ENCODE data around the gene LSM12. TPM values are rescaled to one million over a fixed set of nuclear protein-coding genes. Genes with fewer than 3 reads are reported as not detected.

The LSM12 gene
- polyA plus RNA-seq (2013), result 26.4 TPM

GRCh38 chr17:44066204-44066930, at the start of gene LSM12:
TSS of gene LSM12 (minus strand) at chr17:44066671. CDS start at chr17:44066587, 84 bp downstream.
- H3K27ac ChIP-seq (ENCODE audit: insufficient read depth in 1 of 2, low read depth in 1 of 2, low read length in 2 of 2, poor library complexity in 1 of 2, severe bottlenecking in 2 of 2), result peak within 1 kb of the TSS; percentile 58 to 89
- CTCF ChIA-PET, result interaction anchor here (0.6 to 1.6 kb wide), 4 partner anchors 9 to 393 kb away, joined by 3 to 6 read pairs (median 4); no protein-coding TSS in a partner anchor
- H3K4me1 ChIP-seq (ENCODE audit: control extremely low read depth in 1 of 4, control insufficient read depth in 4 of 4, insufficient read depth in 4 of 4, low read length in 3 of 4), result peaks cover 14 to 38% (median 33%) of the 10 kb centered on the region in 4 experiments
- H3K9me3 ChIP-seq (ENCODE audit: control extremely low read depth in 1 of 5, control insufficient read depth in 4 of 5, insufficient read depth in 2 of 5, low read depth in 1 of 5, low read length in 4 of 5), result no peaks in the 10 kb centered on the region
- DNase-seq, result peak; percentile 93 to 94 (median 93)
- under 1% methylated on average over 57 of the region's 65 CpGs for WGBS (ENCODE audit: insufficient coverage)
- POLR2A ChIA-PET, result interaction anchor here (0.6 to 1.8 kb wide), 4 partner anchors 9 to 258 kb away, joined by 3 to 6 read pairs (median 4); partner anchors contain the start of genes HDAC5 and SLC25A39
- peak within 1 kb of the TSS; percentile 73 to 96 (median 79) for H3K4me3 ChIP-seq (ENCODE audit: control insufficient read depth in 1 of 7, extremely low read depth in 1 of 7, insufficient read depth in 4 of 7, low read depth in 2 of 7, low read length in 6 of 7)
- H3K36me3 ChIP-seq (ENCODE audit: control insufficient read depth in 4 of 4, insufficient read depth in 4 of 4, low read length in 3 of 4), result peaks cover 0 to 25% (median 15%) of the 10 kb centered on the region in 4 experiments
- H3K27me3 ChIP-seq (replicated peaks in 2 of 5; ENCODE audit: control insufficient read depth in 4 of 5, insufficient read depth in 5 of 5, low read length in 4 of 5), result no peaks in the 10 kb centered on the region

GRCh38 chr17:44115585-44116415, 49.3 kb upstream of the LSM12 start:
- ChIA-PET POLR2A (interaction anchor here (0.6 to 0.9 kb wide), 3 partner anchors 8 to 964 kb away, joined by 3 to 4 read pairs (median 3); partner anchors contain the start of gene HDAC5), CTCF (interaction anchor here (0.9 to 9.7 kb wide), 17 partner anchors 12 to 230 kb away, joined by 3 to 85 read pairs (median 3); partner anchors contain the start of gene ASB16)
- H3K9me3 ChIP-seq (ENCODE audit: control extremely low read depth in 1 of 5, control insufficient read depth in 4 of 5, insufficient read depth in 2 of 5, low read depth in 1 of 5, low read length in 4 of 5), result no peaks in the 10 kb centered on the region
- no peak overlapping the region for H3K4me3 ChIP-seq (ENCODE audit: control insufficient read depth in 1 of 7, extremely low read depth in 1 of 7, insufficient read depth in 4 of 7, low read depth in 2 of 7, low read length in 6 of 7)
- peaks cover 0 to 18% (median 7%) of the 10 kb centered on the region in 4 experiments for H3K36me3 ChIP-seq (ENCODE audit: control insufficient read depth in 4 of 4, insufficient read depth in 4 of 4, low read length in 3 of 4)
- no peaks in the 10 kb centered on the region for H3K27me3 ChIP-seq (replicated peaks in 2 of 5; ENCODE audit: control insufficient read depth in 4 of 5, insufficient read depth in 5 of 5, low read length in 4 of 5)
- peaks cover 4 to 51% (median 39%) of the 10 kb centered on the region in 4 experiments for H3K4me1 ChIP-seq (ENCODE audit: control extremely low read depth in 1 of 4, control insufficient read depth in 4 of 4, insufficient read depth in 4 of 4, low read length in 3 of 4)
- no peak overlapping the region for H3K27ac ChIP-seq (ENCODE audit: insufficient read depth in 1 of 2, low read depth in 1 of 2, low read length in 2 of 2, poor library complexity in 1 of 2, severe bottlenecking in 2 of 2)
- 66% methylated on average over 8 of the region's 11 CpGs for WGBS (ENCODE audit: insufficient coverage)
- peak in 2 of 3 donors; percentile 28 to 37 for DNase-seq

GRCh38 chr17:44113868-44114840, 47.7 kb upstream of the LSM12 start:
- H3K4me3 ChIP-seq (ENCODE audit: control insufficient read depth in 1 of 7, extremely low read depth in 1 of 7, insufficient read depth in 4 of 7, low read depth in 2 of 7, low read length in 6 of 7), result no peak overlapping the region
- 81% methylated on average over 2 of the region's 9 CpGs for WGBS (ENCODE audit: insufficient coverage)
- CTCF ChIA-PET, result interaction anchor here (0.8 to 9.7 kb wide), 7 partner anchors 9 to 71 kb away, joined by 3 to 85 read pairs (median 5); partner anchors contain the start of gene HDAC5

GRCh38 chr17:44113382-44113781, 46.9 kb upstream of the LSM12 start:
- H3K9me3 ChIP-seq (ENCODE audit: control extremely low read depth in 1 of 5, control insufficient read depth in 4 of 5, insufficient read depth in 2 of 5, low read depth in 1 of 5, low read length in 4 of 5), result no peaks in the 10 kb centered on the region
- no peak for DNase-seq
- peaks cover 4 to 73% (median 55%) of the 10 kb centered on the region in 4 experiments for H3K4me1 ChIP-seq (ENCODE audit: control extremely low read depth in 1 of 4, control insufficient read depth in 4 of 4, insufficient read depth in 4 of 4, low read length in 3 of 4)
- 86% methylated on average over 1 of the region's 1 CpG for WGBS (ENCODE audit: insufficient coverage)
- CTCF ChIA-PET, result interaction anchor here (1.0 to 9.7 kb wide), 3 partner anchors 10 to 38 kb away, joined by 3 to 85 read pairs (median 3); no protein-coding TSS in a partner anchor
- H3K27ac ChIP-seq (ENCODE audit: insufficient read depth in 1 of 2, low read depth in 1 of 2, low read length in 2 of 2, poor library complexity in 1 of 2, severe bottlenecking in 2 of 2), result no peak overlapping the region
- H3K27me3 ChIP-seq (replicated peaks in 2 of 5; ENCODE audit: control insufficient read depth in 4 of 5, insufficient read depth in 5 of 5, low read length in 4 of 5), result no peaks in the 10 kb centered on the region
- H3K4me3 ChIP-seq (ENCODE audit: control insufficient read depth in 1 of 7, extremely low read depth in 1 of 7, insufficient read depth in 4 of 7, low read depth in 2 of 7, low read length in 6 of 7), result no peak overlapping the region
- peaks cover 2 to 26% (median 8%) of the 10 kb centered on the region in 4 experiments for H3K36me3 ChIP-seq (ENCODE audit: control insufficient read depth in 4 of 4, insufficient read depth in 4 of 4, low read length in 3 of 4)
- POLR2A ChIA-PET, result no interaction called here

More at GRCh38 chr17:44113868-44114840, 47.7 kb upstream of the LSM12 start:
- no peak for DNase-seq
- H3K27ac ChIP-seq (ENCODE audit: insufficient read depth in 1 of 2, low read depth in 1 of 2, low read length in 2 of 2, poor library complexity in 1 of 2, severe bottlenecking in 2 of 2), result no peak overlapping the region
- H3K27me3 ChIP-seq (replicated peaks in 2 of 5; ENCODE audit: control insufficient read depth in 4 of 5, insufficient read depth in 5 of 5, low read length in 4 of 5), result no peaks in the 10 kb centered on the region
- peaks cover 4 to 67% (median 54%) of the 10 kb centered on the region in 4 experiments for H3K4me1 ChIP-seq (ENCODE audit: control extremely low read depth in 1 of 4, control insufficient read depth in 4 of 4, insufficient read depth in 4 of 4, low read length in 3 of 4)
- POLR2A ChIA-PET, result no interaction called here
- peaks cover 2 to 19% (median 7%) of the 10 kb centered on the region in 4 experiments for H3K36me3 ChIP-seq (ENCODE audit: control insufficient read depth in 4 of 4, insufficient read depth in 4 of 4, low read length in 3 of 4)
- no peaks in the 10 kb centered on the region for H3K9me3 ChIP-seq (ENCODE audit: control extremely low read depth in 1 of 5, control insufficient read depth in 4 of 5, insufficient read depth in 2 of 5, low read depth in 1 of 5, low read length in 4 of 5)

- peaks cover 4 to 79% (median 55%) of the 10 kb centered on the region in 4 experiments for H3K4me1 ChIP-seq (ENCODE audit: control extremely low read depth in 1 of 4, control insufficient read depth in 4 of 4, insufficient read depth in 4 of 4, low read length in 3 of 4)
- H3K4me3 ChIP-seq (ENCODE audit: control insufficient read depth in 1 of 7, extremely low read depth in 1 of 7, insufficient read depth in 4 of 7, low read depth in 2 of 7, low read length in 6 of 7), result no peak overlapping the region
- POLR2A ChIA-PET, result no interaction called here
These were observed 46.1 kb upstream of the LSM12 start for GRCh38 chr17:44112284-44113280.

More at GRCh38 chr17:44112284-44113280, 46.1 kb upstream of the LSM12 start:
- DNase-seq, result no peak
- Histone ChIP-seq H3K9me3 (ENCODE audit: control extremely low read depth in 1 of 5, control insufficient read depth in 4 of 5, insufficient read depth in 2 of 5, low read depth in 1 of 5, low read length in 4 of 5) (no peaks in the 10 kb centered on the region), H3K27ac (ENCODE audit: insufficient read depth in 1 of 2, low read depth in 1 of 2, low read length in 2 of 2, poor library complexity in 1 of 2, severe bottlenecking in 2 of 2) (no peak overlapping the region), H3K36me3 (ENCODE audit: control insufficient read depth in 4 of 4, insufficient read depth in 4 of 4, low read length in 3 of 4) (peaks cover 2 to 32% (median 8%) of the 10 kb centered on the region in 4 experiments), H3K27me3 (replicated peaks in 2 of 5; ENCODE audit: control insufficient read depth in 4 of 5, insufficient read depth in 5 of 5, low read length in 4 of 5) (no peaks in the 10 kb centered on the region)
- WGBS (ENCODE audit: insufficient coverage), result 92% methylated on average over 3 of the region's 4 CpGs
- CTCF ChIA-PET, result interaction anchor here (0.8 to 9.7 kb wide), 7 partner anchors 9 to 39 kb away, joined by 3 to 85 read pairs (median 4); partner anchors contain the start of gene HDAC5

Data from common myeloid progenitor, CD34-positive (primary cell).